NT2/D1 (cell line): ENCODE results near the gene RGS11.

ENCODE experiments used
- SUZ12 ChIP-seq: IDR thresholded peaks from 2 replicates; pipeline ENCODE4 v1.6.1; 2011; ENCODE audit not compliant: insufficient read length, insufficient read depth; ENCODE audit errors: extremely low read depth
- YY1 ChIP-seq: IDR thresholded peaks from 2 replicates; pipeline ENCODE4 v1.6.1; 2011; ENCODE audit not compliant: insufficient read length, insufficient read depth
- ZNF274 ChIP-seq: IDR thresholded peaks from 2 replicates; pipeline ENCODE4 v1.6.1; 2011; ENCODE audit warnings: mild to moderate bottlenecking, low read depth, low read length

GRCh38 chr16:285146-286055 is 9.7 kb upstream of the RGS11 start:
- no peak for TF ChIP-seq YY1
- no peak for TF ChIP-seq SUZ12
- TF ChIP-seq ZNF274 = no peak
